ENCODE results near the gene ANKS1B.

The ANKS1B gene

DNA sequence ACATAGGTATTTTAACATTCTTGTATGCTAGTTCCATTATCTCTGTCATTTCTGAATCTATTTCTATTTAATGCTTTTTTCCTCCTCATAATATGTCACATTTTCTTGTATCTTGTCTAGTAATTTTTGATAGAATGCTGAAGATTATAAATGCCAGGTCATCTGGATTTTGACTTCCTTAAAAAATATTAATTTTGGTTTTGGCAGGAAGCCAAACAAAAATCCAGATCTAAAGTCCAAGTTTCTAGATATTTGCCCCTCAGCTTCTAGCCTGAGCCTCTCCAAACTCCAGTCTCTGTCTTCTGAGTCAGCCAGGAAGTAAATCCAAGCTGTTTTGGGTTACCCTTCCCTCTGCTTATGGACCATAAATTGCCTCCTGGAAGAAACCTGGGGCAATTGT, 1004.2 kb downstream of the ANKS1B start:
- no peak for ATAC-seq
- TF ChIP-seq BACH2 (CRISPR knock-in tag; IDR thresholded peaks at IDR 0.05; ENCODE audit: borderline replicate concordance): no peak

DNA sequence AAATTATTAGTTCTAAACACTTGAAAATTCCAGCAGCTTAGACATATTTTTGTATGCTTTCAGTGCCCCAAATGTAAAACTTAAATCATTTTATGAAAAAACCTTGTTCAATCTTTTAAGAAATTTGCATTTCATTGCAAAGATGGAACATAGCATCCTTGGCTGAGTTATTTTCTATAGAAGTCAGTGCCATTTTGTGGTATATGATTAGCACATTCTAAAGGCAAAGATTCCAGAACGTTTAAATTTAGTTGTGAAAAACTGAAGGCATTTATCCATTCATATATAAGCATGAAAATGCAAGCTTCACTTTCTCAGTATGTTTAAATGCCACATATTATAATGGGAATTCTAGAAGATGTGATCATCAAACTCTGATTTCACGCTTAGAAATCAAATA, 1007.5 kb downstream of the ANKS1B start:
- no peak for ATAC-seq
- no peak for TF ChIP-seq ZNF565 (CRISPR knock-in tag; conservative IDR thresholded peaks at IDR 0.05; ENCODE audit: low read depth)
- TF ChIP-seq ISL1 (CRISPR knock-in tag; IDR thresholded peaks at IDR 0.05): no peak
- TF ChIP-seq ZNF70 (CRISPR knock-in tag; IDR thresholded peaks at IDR 0.05): no peak
- no peak for TF ChIP-seq TCF4 (CRISPR knock-in tag; IDR thresholded peaks at IDR 0.05; ENCODE audit: borderline replicate concordance)
- no peak for TF ChIP-seq TOX (CRISPR knock-in tag; IDR thresholded peaks at IDR 0.05; ENCODE audit: borderline replicate concordance)
- no peak for TF ChIP-seq ZFP30 (CRISPR knock-in tag; IDR thresholded peaks at IDR 0.05)
- no peak for TF ChIP-seq CSRNP3 (CRISPR knock-in tag; IDR thresholded peaks at IDR 0.05)
- TF ChIP-seq ZC3H10 (CRISPR knock-in tag; IDR thresholded peaks at IDR 0.05): no peak
- TF ChIP-seq SNAI2 (CRISPR knock-in tag; IDR thresholded peaks at IDR 0.05): no peak
- TF ChIP-seq BACH2 (CRISPR knock-in tag; IDR thresholded peaks at IDR 0.05; ENCODE audit: borderline replicate concordance): no peak

GRCh38 chr12:98974767-98975381, 1009.9 kb downstream of the ANKS1B start:
- ATAC-seq: no peak

More at GRCh38 chr12:98974767-98975381, 1009.9 kb downstream of the ANKS1B start:
- no peak for TF ChIP-seq TOX (CRISPR knock-in tag; IDR thresholded peaks at IDR 0.05; ENCODE audit: borderline replicate concordance)
- no peak for TF ChIP-seq ZFP3 (CRISPR knock-in tag; IDR thresholded peaks at IDR 0.05)
- no peak for TF ChIP-seq ZNF70 (CRISPR knock-in tag; IDR thresholded peaks at IDR 0.05)
- TF ChIP-seq, protein P1, sequence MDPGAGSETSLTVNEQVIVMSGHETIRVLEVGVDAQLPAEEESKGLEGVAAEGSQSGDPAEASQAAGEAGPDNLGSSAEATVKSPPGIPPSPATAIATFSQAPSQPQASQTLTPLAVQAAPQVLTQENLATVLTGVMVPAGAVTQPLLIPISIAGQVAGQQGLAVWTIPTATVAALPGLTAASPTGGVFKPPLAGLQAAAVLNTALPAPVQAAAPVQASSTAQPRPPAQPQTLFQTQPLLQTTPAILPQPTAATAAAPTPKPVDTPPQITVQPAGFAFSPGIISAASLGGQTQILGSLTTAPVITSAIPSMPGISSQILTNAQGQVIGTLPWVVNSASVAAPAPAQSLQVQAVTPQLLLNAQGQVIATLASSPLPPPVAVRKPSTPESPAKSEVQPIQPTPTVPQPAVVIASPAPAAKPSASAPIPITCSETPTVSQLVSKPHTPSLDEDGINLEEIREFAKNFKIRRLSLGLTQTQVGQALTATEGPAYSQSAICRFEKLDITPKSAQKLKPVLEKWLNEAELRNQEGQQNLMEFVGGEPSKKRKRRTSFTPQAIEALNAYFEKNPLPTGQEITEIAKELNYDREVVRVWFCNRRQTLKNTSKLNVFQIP (CRISPR knock-in tag; IDR thresholded peaks at IDR 0.05; ENCODE audit: borderline replicate concordance, low read depth): no peak
- no peak for TF ChIP-seq RARB (CRISPR knock-in tag; IDR thresholded peaks at IDR 0.05)
- no peak for TF ChIP-seq PATZ1 (CRISPR knock-in tag; IDR thresholded peaks at IDR 0.05; ENCODE audit: borderline replicate concordance)
- TF ChIP-seq BACH2 (CRISPR knock-in tag; IDR thresholded peaks at IDR 0.05; ENCODE audit: borderline replicate concordance): no peak
- no peak for TF ChIP-seq CSDC2 (CRISPR knock-in tag; IDR thresholded peaks at IDR 0.05)
- TF ChIP-seq ZNF8 (CRISPR knock-in tag; IDR thresholded peaks at IDR 0.05): no peak
- TF ChIP-seq, protein P2, sequence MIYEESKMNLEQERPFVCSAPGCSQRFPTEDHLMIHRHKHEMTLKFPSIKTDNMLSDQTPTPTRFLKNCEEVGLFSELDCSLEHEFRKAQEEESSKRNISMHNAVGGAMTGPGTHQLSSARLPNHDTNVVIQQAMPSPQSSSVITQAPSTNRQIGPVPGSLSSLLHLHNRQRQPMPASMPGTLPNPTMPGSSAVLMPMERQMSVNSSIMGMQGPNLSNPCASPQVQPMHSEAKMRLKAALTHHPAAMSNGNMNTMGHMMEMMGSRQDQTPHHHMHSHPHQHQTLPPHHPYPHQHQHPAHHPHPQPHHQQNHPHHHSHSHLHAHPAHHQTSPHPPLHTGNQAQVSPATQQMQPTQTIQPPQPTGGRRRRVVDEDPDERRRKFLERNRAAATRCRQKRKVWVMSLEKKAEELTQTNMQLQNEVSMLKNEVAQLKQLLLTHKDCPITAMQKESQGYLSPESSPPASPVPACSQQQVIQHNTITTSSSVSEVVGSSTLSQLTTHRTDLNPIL (CRISPR knock-in tag; IDR thresholded peaks at IDR 0.05; ENCODE audit: low read depth): no peak
- no peak for TF ChIP-seq TCF4 (CRISPR knock-in tag; IDR thresholded peaks at IDR 0.05; ENCODE audit: borderline replicate concordance)
- TF ChIP-seq ARNTL (CRISPR knock-in tag; IDR thresholded peaks at IDR 0.05; ENCODE audit: borderline replicate concordance, low read depth): no peak
- TF ChIP-seq ISL1 (CRISPR knock-in tag; IDR thresholded peaks at IDR 0.05): no peak
- TF ChIP-seq ZFP30 (CRISPR knock-in tag; IDR thresholded peaks at IDR 0.05): no peak
- TF ChIP-seq TSHZ2 (CRISPR knock-in tag; IDR thresholded peaks at IDR 0.05): no peak
- TF ChIP-seq ZC3H10 (CRISPR knock-in tag; IDR thresholded peaks at IDR 0.05): no peak
- TF ChIP-seq ESRRG (CRISPR knock-in tag; IDR thresholded peaks at IDR 0.05): no peak
- no peak for TF ChIP-seq PPARA (CRISPR knock-in tag; IDR thresholded peaks at IDR 0.05; ENCODE audit: borderline replicate concordance)
- TF ChIP-seq CSRNP3 (CRISPR knock-in tag; IDR thresholded peaks at IDR 0.05): no peak
- TF ChIP-seq GLIS3 (CRISPR knock-in tag; IDR thresholded peaks at IDR 0.05): no peak
